ENCODE data around the gene COPG1.

DNA sequence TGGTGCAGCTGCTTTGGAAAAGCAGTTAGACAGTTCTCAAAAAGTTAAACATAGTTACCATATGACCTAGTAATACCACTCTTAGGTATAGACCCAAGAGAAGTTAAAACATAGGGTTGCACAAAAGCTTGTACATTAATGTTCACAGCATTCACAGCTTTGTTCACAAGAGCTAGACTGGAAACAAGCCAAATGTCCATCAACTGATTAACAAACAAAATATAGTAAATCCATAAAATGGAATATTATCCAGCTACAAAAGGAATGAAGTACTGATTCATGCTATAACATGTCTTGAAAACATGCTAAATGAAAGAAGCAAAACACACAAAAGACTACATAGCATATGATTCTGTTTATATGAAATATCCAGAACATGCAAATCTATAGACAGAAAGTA lies 2.8 kb upstream of the COPG1 start:
- TF ChIP-seq POLR2A (IDR thresholded peaks at IDR 0.05; ENCODE audit: low read length), result no peak
- no peak for TF ChIP-seq GATA1 (IDR thresholded peaks at IDR 0.05; ENCODE audit: low read depth, low read length)

Data from erythroblast (primary cell).